HCT116 (cell line): ENCODE results near the gene MTUS2. TPM values are rescaled to one million over a fixed set of nuclear protein-coding genes. Genes with fewer than 3 reads are reported as not detected.

Experiments used
- ATAC-seq: fragments of 200-7000 bp; cut with Tn5 transposase; 2 replicates; pipeline ENCODE4 v1.9.1; 2020; ENCODE audit warnings: mild to moderate bottlenecking, moderate library complexity
- BruUV-seq: library from RNA; stranded (reverse); fragments of 400-500 nt; replicated peaks from 2 replicates; lab custom pipeline; 2021; lab: Mats Ljungman, UMichigan
- CTCF ChIA-PET: fragments of 300-600 bp; sonication (Branson Sonifier 250); formaldehyde crosslinking; loops from one replicate; lab custom pipeline; 2021; ENCODE audit warnings: antibody characterized with exemption; lab: Charles Lee
- POLR2A ChIA-PET: fragments of 300-600, 350-600 bp; sonication (Branson Sonifier 250); formaldehyde crosslinking; loops from one replicate; lab custom pipeline; 2021; ENCODE audit warnings: antibody characterized with exemption; lab: Charles Lee
- RAD21 ChIA-PET, 2 experiments: fragments of 300-600 bp; sonication (Branson Sonifier 250); formaldehyde crosslinking; loops; one replicate each; lab custom pipeline; 2023; ENCODE audit warnings: low total read pairs in 2 of 2; ENCODE audit not compliant: uncharacterized antibody in 2 of 2, unreplicated experiment in 2 of 2, low non-redundant PET in 1 of 2; lab: Charles Lee
- DNase-seq: peaks from one replicate; pipeline ENCODE4 v3.0.0-alpha.2; 2010; ENCODE audit warnings: low read depth, low spot score
- H2AFZ ChIP-seq: fragments of 200-600 bp; shearing (Covaris generic), sonication (generic); 2 replicates; pipeline ENCODE4 v1.6.1; 2017; ENCODE audit warnings: low read depth, mixed run types, mixed read lengths, antibody characterized with exemption, low read length; ENCODE audit not compliant: poor library complexity, severe bottlenecking
- H3K27ac ChIP-seq: 2 replicates; pipeline ENCODE4 v1.5.1; 2012; ENCODE audit warnings: low read depth, low read length
- H3K27me3 ChIP-seq: fragments of 200-600 bp; sonication (generic); 2 replicates; pipeline ENCODE4 v1.6.1; 2016; ENCODE audit warnings: mixed run types, low read length, mixed read lengths; ENCODE audit not compliant: insufficient read depth
- H3K36me3 ChIP-seq, 2 experiments: fragments of 200-500 bp in 1 of 2; fragments of 200-600 bp in 1 of 2; sonication (Bioruptor generic) in 1 of 2; sonication (generic) in 1 of 2; 2 replicates each; pipeline versions ENCODE4 v1.5.1 to v1.6.1; 2014 to 2016; ENCODE audit warnings: low read length in 2 of 2, inconsistent platforms in 1 of 2, mixed read lengths in 1 of 2, mixed run types in 1 of 2; ENCODE audit not compliant: insufficient read depth in 2 of 2, control insufficient read depth in 1 of 2
- H3K4me1 ChIP-seq, 2 experiments: fragments of 200-600 bp in 1 of 2; sonication (generic) in 1 of 2; 2 replicates each; pipeline versions ENCODE4 v1.5.1 to v1.6.1; 2012 to 2017; ENCODE audit warnings: low read length in 2 of 2, inconsistent platforms in 1 of 2, mild to moderate bottlenecking in 1 of 2, mixed read lengths in 1 of 2, mixed run types in 1 of 2, moderate library complexity in 1 of 2; ENCODE audit not compliant: insufficient read depth in 2 of 2, control insufficient read depth in 1 of 2
- H3K4me2 ChIP-seq: fragments of 200-600 bp; sonication (generic); 2 replicates; pipeline ENCODE4 v1.6.1; 2017; ENCODE audit warnings: mixed run types, low read length, mixed read lengths
- H3K4me3 ChIP-seq, 2 experiments: fragments of 200-600 bp in 1 of 2; sonication (generic) in 1 of 2; replicated peaks in 1 of 2; 2 replicates each; pipeline ENCODE4 v1.5.1; 2011 to 2016; ENCODE audit warnings: low read length in 2 of 2, control low read depth in 1 of 2, low read depth in 1 of 2, mild to moderate bottlenecking in 1 of 2, mixed read lengths in 1 of 2, mixed run types in 1 of 2
- H3K79me2 ChIP-seq: fragments of 200-600 bp; sonication (generic); 2 replicates; pipeline ENCODE4 v1.6.1; 2017; ENCODE audit warnings: mild to moderate bottlenecking, mixed run types, low read length, moderate library complexity, mixed read lengths; ENCODE audit not compliant: insufficient read depth
- H3K9ac ChIP-seq: fragments of 200-600 bp; sonication (generic); 2 replicates; pipeline ENCODE4 v1.6.1; 2016; ENCODE audit warnings: low read length, mixed read lengths
- H3K9me2 ChIP-seq: fragments of 200-600 bp; sonication (generic), shearing (Covaris generic); 2 replicates; pipeline ENCODE4 v1.6.1; 2017; ENCODE audit warnings: mixed run types, mild to moderate bottlenecking, moderate library complexity; ENCODE audit not compliant: insufficient read depth
- H3K9me3 ChIP-seq, 2 experiments: fragments of 200-500 bp in 1 of 2; fragments of 200-600 bp in 1 of 2; sonication (Bioruptor generic) in 1 of 2; sonication (generic) in 1 of 2; 2 replicates each; pipeline ENCODE4 v1.6.1; 2014 to 2017; ENCODE audit warnings: low read length in 2 of 2, mixed read lengths in 2 of 2, inconsistent platforms in 1 of 2, low read depth in 1 of 2, mild to moderate bottlenecking in 1 of 2, mixed run types in 1 of 2, moderate library complexity in 1 of 2; ENCODE audit not compliant: control insufficient read depth in 1 of 2, insufficient read depth in 1 of 2
- H4K20me1 ChIP-seq: fragments of 200-600 bp; sonication (generic), shearing (Covaris generic); 2 replicates; pipeline ENCODE4 v1.6.1; 2017; ENCODE audit warnings: mixed run types, mild to moderate bottlenecking, moderate library complexity; ENCODE audit not compliant: insufficient read depth
- CBX3 ChIP-seq: IDR thresholded peaks from 2 replicates; pipeline ENCODE4 v1.6.1; 2012; ENCODE audit warnings: low read depth
- EZH2phosphoT487 ChIP-seq: fragments of 200-600 bp; IDR thresholded peaks from 2 replicates; pipeline ENCODE4 v1.6.1; 2018; ENCODE audit warnings: antibody characterized with exemption, borderline replicate concordance
- RAD21 ChIP-seq: IDR thresholded peaks from 2 replicates; pipeline ENCODE4 v1.6.1; 2012; ENCODE audit warnings: low read depth, mild to moderate bottlenecking
- SIN3A ChIP-seq: IDR thresholded peaks from 2 replicates; pipeline ENCODE4 v1.6.1; 2012; ENCODE audit warnings: low read depth
- SRF ChIP-seq: IDR thresholded peaks from 2 replicates; pipeline ENCODE4 v1.6.1; 2012; ENCODE audit warnings: low read depth
- TCF7L2 ChIP-seq: IDR thresholded peaks from 2 replicates; pipeline ENCODE4 v1.7.0; 2011; ENCODE audit warnings: borderline replicate concordance, inconsistent platforms; ENCODE audit not compliant: insufficient read depth, insufficient read length; ENCODE audit errors: extremely low read depth
- ZNF274 ChIP-seq: fragments of 200-500 bp; sonication (Bioruptor generic); IDR thresholded peaks from 2 replicates; pipeline ENCODE4 v1.6.1; 2014; ENCODE audit warnings: mild to moderate bottlenecking, low read depth, low read length, inconsistent platforms
- intact Hi-C: fragments of 100-400 bp; cut with micrococcal nuclease; formaldehyde crosslinking; loops from 2 replicates; pipeline ENCODE4 v1.10.0; 2022
- total RNA-seq: library from RNA; stranded (reverse); gene quantifications from one replicate; pipeline ENCODE4 v1.2.1, GENCODE V29; 2021; ENCODE audit not compliant: unreplicated experiment
- TF ChIP-seq, protein P1 (sequence below): IDR thresholded peaks from 2 replicates; pipeline ENCODE4 v1.6.1; 2012; ENCODE audit warnings: low read depth
- TF ChIP-seq, protein P2 (sequence below): IDR thresholded peaks from 2 replicates; pipeline ENCODE4 v1.6.1; 2012
- TF ChIP-seq, protein P3 (sequence below): IDR thresholded peaks from 2 replicates; pipeline ENCODE4 v1.6.1; 2012

The MTUS2 gene
- total RNA-seq, 1 experiment from 2014 or later, result 0.02 TPM

DNA sequence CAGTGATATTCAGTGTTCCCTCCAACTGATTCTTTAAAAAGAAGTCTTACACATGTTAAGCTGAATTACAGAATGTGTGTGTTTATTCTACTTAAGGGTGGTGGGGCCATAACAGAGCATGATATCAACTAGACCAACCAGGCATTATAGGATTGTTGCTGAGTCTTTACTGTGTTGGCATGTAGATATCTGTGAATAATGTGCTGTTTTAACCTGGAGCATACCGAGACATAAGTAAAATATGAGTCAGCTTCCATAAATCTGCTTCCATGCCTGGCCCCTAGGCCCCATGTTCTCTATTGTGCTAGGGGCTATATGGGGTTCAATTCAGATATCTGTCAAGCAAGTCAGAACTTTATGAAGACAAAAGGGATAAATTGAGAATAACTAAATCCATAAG, 295.7 kb downstream of the MTUS2 start:
- Histone ChIP-seq H3K4me3 (no peak overlapping the region), H3K79me2 (no peaks in the 10 kb centered on the region), H3K9ac (no peak overlapping the region), H3K4me1 (no peaks in the 10 kb centered on the region), H3K27me3 (peaks cover 18% of the 10 kb centered on the region), H3K36me3 (no peaks in the 10 kb centered on the region), H3K9me2 (no peaks in the 10 kb centered on the region), H3K27ac (no peak overlapping the region), H2AFZ (no peak overlapping the region), H3K9me3 (no peaks in the 10 kb centered on the region), H4K20me1 (no peaks in the 10 kb centered on the region), H3K4me2 (no peak overlapping the region)
- ChIA-PET POLR2A (no interaction called here), RAD21 (no interaction called here), CTCF (no interaction called here)
- no TSS peak for BruUV-seq
- TF ChIP-seq, protein P1, sequence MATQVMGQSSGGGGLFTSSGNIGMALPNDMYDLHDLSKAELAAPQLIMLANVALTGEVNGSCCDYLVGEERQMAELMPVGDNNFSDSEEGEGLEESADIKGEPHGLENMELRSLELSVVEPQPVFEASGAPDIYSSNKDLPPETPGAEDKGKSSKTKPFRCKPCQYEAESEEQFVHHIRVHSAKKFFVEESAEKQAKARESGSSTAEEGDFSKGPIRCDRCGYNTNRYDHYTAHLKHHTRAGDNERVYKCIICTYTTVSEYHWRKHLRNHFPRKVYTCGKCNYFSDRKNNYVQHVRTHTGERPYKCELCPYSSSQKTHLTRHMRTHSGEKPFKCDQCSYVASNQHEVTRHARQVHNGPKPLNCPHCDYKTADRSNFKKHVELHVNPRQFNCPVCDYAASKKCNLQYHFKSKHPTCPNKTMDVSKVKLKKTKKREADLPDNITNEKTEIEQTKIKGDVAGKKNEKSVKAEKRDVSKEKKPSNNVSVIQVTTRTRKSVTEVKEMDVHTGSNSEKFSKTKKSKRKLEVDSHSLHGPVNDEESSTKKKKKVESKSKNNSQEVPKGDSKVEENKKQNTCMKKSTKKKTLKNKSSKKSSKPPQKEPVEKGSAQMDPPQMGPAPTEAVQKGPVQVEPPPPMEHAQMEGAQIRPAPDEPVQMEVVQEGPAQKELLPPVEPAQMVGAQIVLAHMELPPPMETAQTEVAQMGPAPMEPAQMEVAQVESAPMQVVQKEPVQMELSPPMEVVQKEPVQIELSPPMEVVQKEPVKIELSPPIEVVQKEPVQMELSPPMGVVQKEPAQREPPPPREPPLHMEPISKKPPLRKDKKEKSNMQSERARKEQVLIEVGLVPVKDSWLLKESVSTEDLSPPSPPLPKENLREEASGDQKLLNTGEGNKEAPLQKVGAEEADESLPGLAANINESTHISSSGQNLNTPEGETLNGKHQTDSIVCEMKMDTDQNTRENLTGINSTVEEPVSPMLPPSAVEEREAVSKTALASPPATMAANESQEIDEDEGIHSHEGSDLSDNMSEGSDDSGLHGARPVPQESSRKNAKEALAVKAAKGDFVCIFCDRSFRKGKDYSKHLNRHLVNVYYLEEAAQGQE, result no peak
- TF ChIP-seq, protein P2, sequence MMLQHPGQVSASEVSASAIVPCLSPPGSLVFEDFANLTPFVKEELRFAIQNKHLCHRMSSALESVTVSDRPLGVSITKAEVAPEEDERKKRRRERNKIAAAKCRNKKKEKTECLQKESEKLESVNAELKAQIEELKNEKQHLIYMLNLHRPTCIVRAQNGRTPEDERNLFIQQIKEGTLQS, result no peak
- no peak for TF ChIP-seq SIN3A
- no peak for TF ChIP-seq RAD21
- TF ChIP-seq EZH2phosphoT487, result no peak
- TF ChIP-seq SRF, result no peak
- no peak for TF ChIP-seq CBX3
- TF ChIP-seq, protein P3, sequence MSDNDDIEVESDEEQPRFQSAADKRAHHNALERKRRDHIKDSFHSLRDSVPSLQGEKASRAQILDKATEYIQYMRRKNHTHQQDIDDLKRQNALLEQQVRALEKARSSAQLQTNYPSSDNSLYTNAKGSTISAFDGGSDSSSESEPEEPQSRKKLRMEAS, result no peak
- TF ChIP-seq ZNF274, result no peak
- TF ChIP-seq TCF7L2, result no peak
- DNase-seq (no peak), ATAC-seq (no peak)
- intact Hi-C loops, result no loop called here
